Left lobe of liver (tissue), 2 donors: ENCODE data around the gene SH3RF3. TPM values are rescaled to one million over a fixed set of nuclear protein-coding genes. Genes with fewer than 3 reads are reported as not detected.
"Not testable (repeated sequence)": the region's sequence is repeated elsewhere in the genome, so short reads cannot be mapped to it uniquely, and the experiment has no call there.

Experiments used
- ATAC-seq: fragments of 200-7000 bp; cut with Tn5 transposase; one replicate; pipeline ENCODE4 v1.9.1; 2020; ENCODE audit warnings: mild to moderate bottlenecking, moderate library complexity
- DNase-seq: peaks from one replicate; pipeline ENCODE4 v3.0.0-alpha.2; 2020; ENCODE audit warnings: low spot score
- total RNA-seq: library from RNA; stranded (reverse); gene quantifications from one replicate; pipeline ENCODE4 v1.2.1, GENCODE V29; 2021
- donor health status: DM: no; HTN: no; CAD: no; lungs with moderate emphysema.
- donor health status: DM: no; HTN: yes; CAD: no.

Gene SH3RF3
- total RNA-seq, 1 donor from 2014 or later = 1.1 TPM

DNA sequence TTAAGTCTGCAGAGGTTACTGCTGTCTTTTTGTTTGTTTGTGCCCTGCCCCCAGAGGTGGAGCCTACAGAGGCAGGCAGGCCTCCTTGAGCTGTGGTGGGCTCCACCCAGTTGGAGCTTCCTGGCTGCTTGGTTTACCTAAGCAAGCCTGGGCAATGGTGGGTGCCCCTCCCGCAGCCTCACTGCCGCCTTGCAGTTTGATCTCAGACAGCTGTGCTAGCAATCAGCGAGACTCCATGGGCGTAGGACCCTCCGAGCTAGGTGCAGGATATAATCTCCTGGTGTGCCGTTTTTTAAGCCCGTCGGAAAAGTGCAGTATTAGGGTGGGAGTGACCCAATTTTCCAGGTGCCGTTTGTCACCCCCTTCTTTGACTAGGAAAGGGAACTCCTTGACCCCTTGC, 11.8 kb upstream of the SH3RF3 start:
- DNase-seq = peak; percentile 23
- ATAC-seq = not testable (repeated sequence)

DNA sequence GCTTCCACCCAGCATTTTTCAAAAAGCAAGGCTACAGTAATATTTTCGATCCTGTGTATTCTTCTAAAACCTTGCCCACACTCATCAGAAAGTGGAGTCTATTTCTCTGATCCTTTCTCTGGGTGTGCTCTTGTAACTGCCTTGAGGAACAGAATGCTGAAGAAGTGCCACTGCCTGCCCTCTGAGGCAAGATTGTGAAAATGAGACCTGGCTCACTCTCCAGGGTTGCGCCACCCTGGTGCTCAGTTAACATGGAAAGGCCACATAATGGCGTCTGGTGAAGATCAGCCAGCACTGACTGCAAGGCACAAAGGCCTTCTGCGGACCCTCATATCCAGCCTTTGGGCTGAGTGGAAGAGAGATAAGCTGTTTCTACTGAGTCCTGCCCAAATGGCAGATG, 11.2 kb upstream of the SH3RF3 start:
- peak; percentile 15 for DNase-seq
- no peak for ATAC-seq

DNA sequence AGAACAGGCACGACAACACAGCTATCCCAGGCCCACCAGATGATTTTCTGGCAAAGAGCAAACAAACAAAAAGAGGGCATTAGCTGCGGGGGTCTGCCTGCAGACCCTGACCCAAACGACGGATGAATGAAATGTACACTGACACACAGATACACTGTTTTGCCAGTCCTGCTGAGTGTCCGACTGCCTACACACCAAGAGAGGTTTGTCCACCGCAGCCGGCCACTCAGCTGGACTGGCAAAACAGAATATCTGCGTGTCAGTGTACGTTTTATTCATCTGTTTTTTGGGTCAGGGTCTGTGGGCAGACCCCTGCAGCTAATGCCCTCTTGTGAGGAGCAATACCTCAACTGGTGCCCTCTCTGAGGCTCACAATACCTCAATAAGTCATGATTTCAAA, 10.7 kb upstream of the SH3RF3 start:
- no peak for DNase-seq
- ATAC-seq = no peak

DNA sequence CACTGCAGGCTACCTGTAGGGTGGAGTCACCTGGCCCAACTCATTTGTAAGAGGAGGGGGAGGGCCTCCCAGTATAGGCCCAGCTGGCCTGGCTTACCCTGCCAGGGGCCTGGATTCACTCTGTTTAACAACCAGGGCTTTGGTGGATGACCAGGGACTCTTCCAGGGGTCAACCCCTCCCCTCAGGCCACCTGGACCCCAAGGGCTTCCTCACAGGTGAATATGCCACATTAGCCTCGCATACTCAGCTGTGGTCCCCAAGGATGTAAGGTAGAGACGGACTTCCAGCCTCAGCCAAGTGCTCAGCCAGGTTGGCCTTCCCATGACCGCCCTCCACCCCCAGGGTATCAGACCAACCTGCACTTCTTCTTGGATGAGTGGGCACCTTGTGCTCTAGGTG, 8.8 kb upstream of the SH3RF3 start:
- ATAC-seq = no peak

DNA sequence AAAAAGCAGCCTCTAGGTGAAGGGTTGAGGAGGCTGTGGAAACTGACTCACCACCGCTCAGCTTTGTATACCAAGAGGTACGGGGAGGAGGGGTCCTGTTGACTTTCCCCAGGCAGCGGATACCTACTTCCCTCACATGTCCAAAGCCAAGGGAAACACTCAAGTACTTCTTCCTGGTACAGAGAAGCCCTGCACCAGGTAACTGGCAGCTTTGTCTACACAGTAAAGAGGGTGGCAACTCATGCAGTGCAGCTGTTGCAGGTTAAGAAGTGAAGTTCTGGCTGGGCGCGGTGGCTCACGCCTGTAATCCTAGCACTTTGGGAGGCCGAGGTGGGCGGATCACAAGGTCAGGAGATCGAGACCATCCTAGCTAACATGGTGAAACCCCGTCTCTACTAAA, 8.3 kb upstream of the SH3RF3 start:
- DNase-seq = peak; percentile 27
- ATAC-seq = not testable (repeated sequence)

More for the DNA sequence above, 8.8 kb upstream of the SH3RF3 start:
- peak; percentile 23 for DNase-seq

DNA sequence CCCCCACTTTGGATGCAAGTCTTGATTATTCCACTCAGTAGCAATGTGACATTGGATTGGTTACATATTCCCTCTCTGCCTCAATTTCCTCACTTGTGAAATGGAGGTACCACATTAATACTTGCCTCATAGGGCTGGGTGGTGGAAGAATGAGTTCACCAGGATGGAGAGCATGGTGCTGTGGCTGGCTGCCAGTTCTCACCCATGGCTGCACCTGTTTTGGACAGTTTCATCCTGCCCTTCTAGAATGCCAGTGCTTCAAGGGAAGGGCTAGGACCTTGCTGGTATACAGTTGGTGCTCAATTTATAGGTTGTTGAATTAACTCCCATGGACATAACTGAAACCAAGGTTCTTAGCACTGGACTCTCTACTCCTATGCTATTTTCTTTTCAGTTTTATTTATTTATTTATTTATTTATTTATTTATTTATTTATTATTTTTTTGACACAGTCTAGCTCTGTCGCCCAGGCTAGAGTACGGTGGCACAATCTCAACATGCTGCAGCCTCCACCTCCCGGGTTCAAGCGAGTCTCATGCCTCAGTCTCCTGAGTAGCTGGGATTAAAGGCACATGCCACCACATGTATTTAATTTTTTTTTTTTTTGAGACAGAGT, 5.3 kb upstream of the SH3RF3 start:
- DNase-seq (peak; percentile 11), ATAC-seq (no peak)

DNA sequence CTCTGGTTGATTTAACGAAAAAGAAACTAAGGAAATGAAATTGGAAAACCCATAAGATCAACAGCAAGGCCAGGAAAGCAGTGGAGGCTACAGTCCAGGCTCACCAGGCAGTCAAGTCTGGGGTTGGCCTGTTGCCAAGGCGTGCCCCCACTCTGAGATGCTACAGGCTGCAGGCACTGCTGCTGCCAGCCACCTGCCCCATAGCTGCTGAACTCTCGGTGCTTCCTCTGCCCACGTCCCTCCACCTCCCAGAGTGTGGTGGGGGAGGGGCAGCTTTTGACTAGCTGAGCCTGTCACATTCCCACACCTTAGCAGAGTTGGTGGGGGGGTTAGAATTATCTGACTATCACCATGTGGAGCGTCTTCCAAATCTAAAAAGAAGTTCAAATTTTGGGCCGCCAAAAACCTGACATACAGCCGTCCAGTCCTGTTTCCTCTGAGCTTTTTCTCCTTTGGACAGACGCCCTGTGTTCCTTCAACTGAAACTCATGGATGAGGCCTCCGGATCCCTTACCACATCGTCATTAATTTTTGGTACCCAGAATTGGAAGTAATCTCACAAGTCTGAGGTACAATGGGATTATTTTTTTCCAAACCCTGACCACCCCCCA, 3.9 kb upstream of the SH3RF3 start:
- ATAC-seq = no peak
- DNase-seq = no peak

DNA sequence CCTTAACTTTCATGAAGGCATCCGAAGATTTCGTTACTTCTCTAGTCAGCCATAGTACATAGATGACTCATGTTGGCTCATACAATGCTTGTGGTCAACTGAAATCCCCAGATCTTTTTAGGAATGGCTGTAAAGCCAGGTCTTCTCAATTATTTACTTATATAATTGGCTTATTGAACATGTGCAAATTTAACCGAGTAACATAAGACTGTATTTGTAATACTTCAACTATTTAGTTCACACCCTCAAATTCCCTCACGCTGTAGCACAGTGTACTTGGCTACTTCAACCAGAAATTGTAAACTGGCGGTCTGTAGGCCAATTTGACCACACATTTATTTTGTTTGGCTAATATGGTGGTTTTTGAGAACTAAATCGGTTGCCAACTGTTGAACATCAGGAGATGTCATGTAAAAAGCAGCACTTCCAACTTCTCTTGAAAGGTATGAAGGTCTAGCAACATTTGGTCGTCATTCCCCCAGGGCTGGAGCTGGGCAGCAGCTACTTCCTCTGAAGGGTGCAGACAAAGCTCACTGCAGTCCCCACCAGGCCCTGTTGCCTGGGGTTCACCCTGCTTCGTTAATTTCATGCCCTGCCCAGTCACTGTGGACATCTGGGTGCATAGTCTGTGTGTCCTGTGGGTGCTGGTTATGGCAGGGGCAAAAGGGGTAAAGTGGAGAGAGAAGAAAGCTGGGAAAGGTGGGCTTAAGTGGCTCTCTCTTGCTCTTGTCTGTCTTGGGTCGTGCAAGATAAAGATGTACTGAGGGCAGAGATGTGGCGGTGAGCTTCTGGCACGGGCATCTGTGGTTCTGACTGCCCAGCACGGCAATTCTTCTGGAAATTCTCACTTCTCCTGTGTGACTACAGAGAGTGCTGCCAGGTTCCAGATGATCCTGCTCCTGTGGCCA, 3.2 kb upstream of the SH3RF3 start:
- no peak for DNase-seq
- no peak for ATAC-seq

DNA sequence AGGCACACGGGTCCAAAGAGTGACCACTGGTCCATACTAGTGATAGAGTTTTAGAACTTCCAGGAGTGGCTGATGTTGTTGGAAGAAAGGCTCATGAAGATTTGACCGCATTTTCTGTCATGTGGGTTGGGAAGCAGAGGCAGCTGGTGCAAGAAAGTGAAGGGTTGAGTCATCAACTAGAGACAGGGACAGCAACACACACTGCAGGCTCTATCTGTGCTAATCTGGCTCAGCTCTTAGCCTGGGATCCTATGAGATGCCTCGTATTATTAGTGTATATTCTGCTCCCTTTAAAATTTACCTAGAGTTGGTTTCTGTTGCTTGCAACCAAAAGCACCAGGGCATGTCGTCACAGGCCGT, 2.5 kb upstream of the SH3RF3 start:
- ATAC-seq (no peak), DNase-seq (no peak)

DNA sequence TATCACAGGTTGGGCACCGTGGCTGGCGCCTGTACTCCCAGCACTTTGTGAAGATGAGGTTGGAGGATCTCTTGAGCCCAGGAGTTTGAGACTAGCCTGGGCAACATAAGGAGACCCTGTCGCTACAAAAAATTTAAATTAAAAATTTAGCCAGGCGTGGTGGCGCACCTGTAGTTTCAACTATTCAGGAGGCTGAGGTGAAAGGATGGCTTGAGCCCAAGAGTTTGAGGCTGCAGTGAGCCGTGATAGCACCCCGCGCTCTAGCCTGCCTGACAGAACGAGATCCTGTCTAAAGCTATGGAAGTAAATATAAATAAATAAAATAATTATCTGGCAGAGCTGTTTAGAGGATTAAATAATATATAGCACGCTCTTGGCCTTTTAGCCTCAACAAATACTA, 1.4 kb upstream of the SH3RF3 start:
- DNase-seq (peak; percentile 37), ATAC-seq (no peak)

DNA sequence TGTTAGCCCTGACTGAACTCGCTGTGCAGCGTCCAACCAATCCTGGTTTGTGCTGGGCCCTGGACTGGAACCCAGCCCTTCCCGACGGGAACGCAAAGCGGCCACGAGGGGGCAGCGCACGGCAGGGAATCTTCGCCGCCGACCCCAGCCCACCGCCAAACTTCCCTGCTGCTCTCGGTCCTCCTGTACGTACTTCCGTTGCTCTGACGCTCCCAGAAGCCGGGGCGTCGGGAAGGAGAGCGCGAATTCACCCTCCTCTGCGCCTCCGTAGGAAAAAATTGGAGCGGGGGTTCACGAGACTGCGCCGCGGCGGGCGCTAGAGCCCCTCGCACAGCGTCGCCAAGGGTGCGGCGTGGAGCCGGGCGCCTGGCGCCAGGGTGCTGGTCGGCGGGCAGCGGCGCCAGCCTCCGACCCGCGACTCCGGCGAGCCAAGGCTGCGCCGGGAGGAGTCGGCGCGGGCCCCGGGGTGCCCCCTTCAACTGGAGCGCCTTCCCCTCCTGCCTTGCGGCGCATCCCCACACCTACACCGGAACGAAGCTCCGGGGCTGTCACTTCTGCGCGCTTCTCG, 873 bp upstream of the SH3RF3 start:
- DNase-seq (peak; percentile 72), ATAC-seq (peak; percentile 88)

DNA sequence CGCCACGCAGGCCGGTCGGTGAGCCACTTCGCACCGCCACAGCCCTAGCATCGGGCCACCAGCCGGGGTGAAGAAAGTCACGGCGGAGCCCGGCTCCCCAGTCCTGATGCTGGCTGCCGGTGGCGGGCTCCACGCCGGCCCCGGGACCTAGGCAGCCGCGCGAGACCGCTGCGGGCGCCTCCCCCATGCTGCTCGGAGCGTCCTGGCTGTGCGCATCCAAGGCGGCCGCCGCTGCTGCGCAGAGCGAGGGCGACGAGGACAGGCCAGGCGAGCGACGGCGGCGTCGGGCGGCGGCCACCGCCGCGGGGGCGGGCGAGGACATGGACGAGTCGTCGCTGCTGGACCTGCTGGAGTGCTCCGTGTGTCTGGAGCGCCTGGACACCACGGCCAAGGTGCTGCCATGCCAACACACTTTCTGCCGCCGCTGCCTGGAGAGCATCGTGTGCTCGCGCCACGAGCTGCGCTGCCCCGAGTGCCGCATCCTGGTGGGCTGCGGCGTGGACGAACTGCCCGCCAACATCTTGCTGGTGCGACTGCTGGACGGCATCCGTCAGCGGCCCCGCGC, 433 bp downstream of the SH3RF3 start:
- ATAC-seq (peak; percentile 36), DNase-seq (peak; percentile 45)

DNA sequence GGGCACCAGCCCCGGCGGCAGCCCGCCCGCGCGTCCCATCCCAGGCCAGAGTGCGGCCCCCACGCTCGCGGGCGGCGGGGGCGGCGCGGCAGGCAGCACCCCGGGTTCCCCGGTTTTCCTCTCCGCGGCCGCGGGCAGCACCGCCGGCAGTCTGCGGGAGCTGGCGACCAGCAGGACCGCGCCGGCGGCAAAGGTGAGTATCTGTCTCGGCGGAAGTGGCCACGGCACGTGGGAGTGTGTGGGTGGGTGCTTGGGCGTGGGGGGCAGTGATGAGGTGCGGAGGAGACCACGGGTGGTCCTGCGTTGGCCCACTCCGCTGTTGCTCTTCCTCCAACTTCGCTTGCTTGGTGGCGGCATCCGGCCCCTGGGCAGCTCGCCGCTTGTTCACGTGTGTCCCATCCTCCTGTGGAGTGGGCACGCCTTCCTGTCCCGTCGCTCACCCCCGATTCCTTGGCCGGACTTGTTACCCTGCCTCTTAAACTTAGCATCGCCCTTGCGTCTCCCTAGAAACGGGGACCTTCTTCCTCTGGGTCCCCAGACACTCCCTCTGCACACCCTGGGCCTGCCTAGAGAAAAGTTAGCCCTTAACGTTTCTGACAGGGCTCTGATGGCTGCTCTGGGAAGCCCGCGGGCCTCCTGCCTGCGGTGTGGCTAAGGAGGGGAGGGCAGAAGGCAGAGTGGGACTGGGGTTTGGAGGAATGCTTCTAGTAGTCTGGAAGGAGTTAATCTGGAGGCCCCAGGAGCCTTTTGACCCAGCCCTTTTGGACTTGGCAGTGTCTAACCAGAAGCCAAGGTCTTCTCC, 1.1 kb downstream of the SH3RF3 start:
- DNase-seq (peak; percentile 42), ATAC-seq (no peak)

DNA sequence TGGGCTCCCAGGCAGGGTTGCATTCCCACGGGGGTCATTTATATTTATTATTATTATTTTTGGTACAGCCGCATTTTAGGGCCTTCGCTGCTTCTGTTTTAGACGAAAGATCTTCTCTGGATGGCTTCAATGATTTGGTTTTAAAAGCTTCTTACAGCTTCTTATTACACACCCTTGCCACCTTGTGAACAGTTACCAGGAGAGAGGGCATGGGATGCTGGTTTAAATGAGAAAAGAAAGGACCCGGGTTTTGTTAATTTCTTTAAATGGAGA, 1.7 kb downstream of the SH3RF3 start:
- ATAC-seq (no peak), DNase-seq (no peak)

DNA sequence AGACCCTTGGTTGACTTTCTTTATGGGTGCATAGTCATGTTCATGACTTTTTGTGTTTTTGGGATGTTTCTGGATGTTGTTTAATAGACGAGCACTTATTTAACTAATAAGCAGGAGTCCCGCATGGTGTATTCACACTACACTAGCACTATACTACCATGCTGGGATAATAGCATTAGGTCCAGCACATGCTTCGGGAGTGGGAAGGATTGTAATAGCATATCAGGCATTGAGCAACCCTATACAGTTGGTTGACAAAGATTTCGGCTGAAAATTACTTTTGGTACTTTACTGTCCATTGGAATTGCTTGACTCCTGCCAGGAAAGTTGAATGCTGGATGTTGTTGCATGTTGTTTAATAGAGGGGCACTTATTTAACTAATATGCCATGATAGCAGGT, 2.8 kb downstream of the SH3RF3 start:
- ATAC-seq = no peak

DNA sequence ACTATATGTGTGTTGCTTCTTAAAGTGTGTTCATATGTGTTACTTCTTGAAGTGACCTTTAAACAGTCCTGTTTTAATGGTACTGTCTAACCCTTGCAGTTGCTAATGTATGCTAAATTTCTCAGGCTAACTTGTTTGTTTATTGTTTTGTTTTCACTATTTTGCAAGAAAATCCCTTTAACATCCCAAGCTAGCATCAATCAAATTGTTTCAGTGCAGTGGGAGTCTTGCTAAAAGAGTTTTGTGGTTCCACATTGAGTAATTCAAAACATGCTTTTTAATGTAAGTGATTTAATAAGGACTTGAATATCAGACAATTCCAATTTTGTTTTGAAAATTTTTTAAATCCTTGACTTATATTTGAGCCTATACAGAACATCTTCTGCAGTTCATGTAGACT, 3.6 kb downstream of the SH3RF3 start:
- DNase-seq (no peak), ATAC-seq (no peak)

More for the DNA sequence above, 2.8 kb downstream of the SH3RF3 start:
- DNase-seq = no peak

DNA sequence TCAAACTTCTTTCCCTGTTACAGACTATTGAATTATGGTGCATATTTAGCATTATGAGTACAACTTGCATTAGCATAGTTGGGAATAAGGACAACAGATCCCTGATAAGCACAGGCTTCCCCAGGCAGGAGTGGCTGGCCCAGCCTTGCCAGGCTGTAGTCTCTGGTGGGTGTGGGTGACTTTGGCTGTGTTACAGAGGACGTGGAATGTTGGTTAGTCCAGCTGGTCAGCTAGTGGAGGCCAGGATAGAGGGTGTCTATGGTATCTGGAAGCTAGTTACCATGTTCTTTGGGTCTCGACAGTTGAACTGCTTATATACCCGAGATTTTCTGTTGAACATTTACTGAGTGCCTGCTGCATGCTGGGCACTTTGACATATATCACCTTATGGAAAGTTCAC, 4.7 kb downstream of the SH3RF3 start:
- ATAC-seq (no peak), DNase-seq (no peak)

DNA sequence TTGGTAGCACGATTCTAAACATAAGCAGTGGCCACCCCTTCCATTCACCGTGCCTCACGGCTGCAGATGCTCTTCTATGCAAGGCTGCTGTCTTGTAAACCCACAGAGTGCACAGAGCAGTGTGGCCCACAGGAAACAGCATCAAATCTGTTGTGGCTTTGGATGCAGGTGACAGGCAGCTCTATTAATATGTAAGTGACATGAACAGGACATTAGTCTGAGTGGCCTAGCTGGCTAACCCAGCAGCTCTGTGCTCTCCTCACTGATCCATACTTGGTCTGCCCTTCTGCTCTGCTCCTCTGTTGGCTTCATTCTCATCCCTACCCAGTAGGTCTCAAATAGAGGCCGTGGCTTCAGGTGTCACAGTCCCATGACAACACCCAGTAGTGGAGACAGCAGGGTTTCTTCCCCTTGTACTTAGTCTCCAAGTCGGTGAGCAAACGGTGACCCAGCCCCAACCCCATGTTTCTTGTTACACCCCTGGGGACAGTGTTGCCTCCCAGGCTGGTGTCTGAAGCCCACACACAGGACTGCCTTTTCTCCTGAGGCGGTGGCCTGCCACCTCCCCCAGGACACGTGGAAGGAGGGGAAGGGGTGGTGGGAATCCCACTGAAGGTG, 5.8 kb downstream of the SH3RF3 start:
- peak; percentile 22 for DNase-seq
- no peak for ATAC-seq

DNA sequence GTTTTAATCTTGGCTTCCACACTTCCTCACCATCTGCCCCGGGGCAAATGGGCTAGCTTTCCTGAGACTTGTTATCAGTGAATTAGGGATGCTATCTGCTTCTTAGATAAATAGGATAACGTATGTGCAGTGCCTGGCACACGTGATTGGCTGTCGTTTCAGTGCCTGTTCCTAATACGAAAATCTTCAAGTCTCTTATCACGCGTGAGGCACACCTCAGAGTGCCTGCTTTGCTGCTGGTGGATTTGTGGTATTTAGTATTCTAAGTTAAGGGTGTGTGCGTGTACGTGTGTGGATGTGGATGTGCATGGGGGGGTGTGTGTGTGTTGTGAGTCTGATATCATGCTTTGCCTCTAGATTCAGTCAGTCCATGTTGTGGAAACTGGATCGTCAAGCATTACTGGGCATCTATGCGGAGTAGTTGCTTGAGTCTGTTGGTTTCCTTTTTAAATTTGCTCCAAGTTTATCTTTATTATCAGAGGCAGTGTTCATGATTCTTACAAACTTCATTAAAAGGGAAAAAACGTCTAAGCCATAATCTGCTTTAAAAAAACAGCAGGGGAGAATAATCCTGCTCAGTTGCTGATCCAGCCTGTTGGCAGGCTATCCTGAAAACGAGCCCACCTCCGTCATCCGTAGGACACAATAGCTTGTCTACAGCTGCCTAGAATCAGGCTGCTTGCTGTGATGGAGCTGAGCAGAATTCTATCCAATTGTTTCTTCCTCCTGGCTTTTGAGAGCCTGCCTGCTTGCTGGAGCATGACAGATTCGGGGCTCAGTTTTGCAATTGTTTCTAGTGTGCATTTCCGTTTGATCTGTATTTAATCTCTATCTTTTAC, 6.6 kb downstream of the SH3RF3 start:
- ATAC-seq (no peak), DNase-seq (peak; percentile 5)
